ENCODE results near the gene RPS14. TPM values are rescaled to one million over a fixed set of nuclear protein-coding genes. Genes with fewer than 3 reads are reported as not detected.

The RPS14 gene
- total RNA-seq, 1 experiment from 2014 or later: 2,031 TPM

DNA sequence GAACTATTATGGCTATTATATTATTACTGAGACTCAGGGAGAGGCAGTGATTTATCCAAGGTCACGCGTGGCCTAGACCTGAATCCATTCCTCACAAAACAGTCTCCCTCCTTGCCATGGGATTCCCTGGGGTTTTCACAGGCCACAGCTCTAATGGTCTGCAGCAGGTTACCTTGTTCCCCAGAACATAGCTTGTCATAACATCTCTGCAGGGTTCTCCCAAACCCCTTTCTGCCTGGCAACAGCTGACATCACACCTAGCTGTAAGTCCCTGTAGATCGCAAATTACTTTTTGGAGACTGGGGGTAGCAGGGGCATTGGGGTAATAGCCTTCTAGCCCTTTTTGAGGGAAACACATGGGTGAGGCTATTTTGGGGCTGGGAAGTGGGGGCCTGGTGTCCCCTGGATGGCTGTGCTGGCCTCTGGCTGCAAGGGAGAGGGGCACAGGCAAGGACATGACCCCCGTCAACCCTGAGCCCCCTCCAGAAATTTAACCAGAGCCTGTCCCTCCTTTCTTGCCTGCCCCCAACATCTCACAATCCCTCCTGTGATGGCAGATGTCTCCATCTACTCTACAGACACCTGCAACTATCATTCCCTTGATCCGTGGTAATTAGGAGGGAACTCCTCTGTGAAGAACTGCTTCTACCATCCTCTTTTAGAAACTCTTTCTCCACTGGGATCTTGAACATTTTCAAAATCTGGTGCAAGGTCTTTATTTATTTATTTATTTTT lies 38.1 kb downstream of the RPS14 start:
- H3K27ac ChIP-seq (ENCODE audit: low read length): no peak overlapping the region
- CTCF ChIA-PET: no interaction called here
- no peaks in the 10 kb centered on the region for H3K9me2 ChIP-seq (replicated peaks; ENCODE audit: low read length)
- no TSS peak for BruUV-seq (replicated peaks)
- POLR2A ChIA-PET (ENCODE audit: unreplicated experiment): no interaction called here
- DNase-seq (no peak), ATAC-seq (no peak)
- no peaks in the 10 kb centered on the region; the same call in 1 of the 2 replicates for H3K4me1 ChIP-seq (ENCODE audit: insufficient read depth, low read length)
- no peak overlapping the region for H3K4me3 ChIP-seq (ENCODE audit: low read length)
- TF ChIP-seq, protein P1, sequence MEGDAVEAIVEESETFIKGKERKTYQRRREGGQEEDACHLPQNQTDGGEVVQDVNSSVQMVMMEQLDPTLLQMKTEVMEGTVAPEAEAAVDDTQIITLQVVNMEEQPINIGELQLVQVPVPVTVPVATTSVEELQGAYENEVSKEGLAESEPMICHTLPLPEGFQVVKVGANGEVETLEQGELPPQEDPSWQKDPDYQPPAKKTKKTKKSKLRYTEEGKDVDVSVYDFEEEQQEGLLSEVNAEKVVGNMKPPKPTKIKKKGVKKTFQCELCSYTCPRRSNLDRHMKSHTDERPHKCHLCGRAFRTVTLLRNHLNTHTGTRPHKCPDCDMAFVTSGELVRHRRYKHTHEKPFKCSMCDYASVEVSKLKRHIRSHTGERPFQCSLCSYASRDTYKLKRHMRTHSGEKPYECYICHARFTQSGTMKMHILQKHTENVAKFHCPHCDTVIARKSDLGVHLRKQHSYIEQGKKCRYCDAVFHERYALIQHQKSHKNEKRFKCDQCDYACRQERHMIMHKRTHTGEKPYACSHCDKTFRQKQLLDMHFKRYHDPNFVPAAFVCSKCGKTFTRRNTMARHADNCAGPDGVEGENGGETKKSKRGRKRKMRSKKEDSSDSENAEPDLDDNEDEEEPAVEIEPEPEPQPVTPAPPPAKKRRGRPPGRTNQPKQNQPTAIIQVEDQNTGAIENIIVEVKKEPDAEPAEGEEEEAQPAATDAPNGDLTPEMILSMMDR (conservative IDR thresholded peaks at IDR 0.05; ENCODE audit: low read depth, low read length): no peak
- TF ChIP-seq EZH2phosphoT487 (IDR thresholded peaks at IDR 0.05; ENCODE audit: borderline replicate concordance, low read length) (no peak), EZH2 (IDR thresholded peaks at IDR 0.05; ENCODE audit: low read length, unreplicated experiment) (no peak)
- H2AFZ ChIP-seq (ENCODE audit: low read length): no peak overlapping the region
- no peak overlapping the region for H3K4me2 ChIP-seq (ENCODE audit: low read length)
- intact Hi-C loops (cut with micrococcal nuclease): no loop called here
- H3K27me3 ChIP-seq (ENCODE audit: low read length): no peaks in the 10 kb centered on the region
- H3K9ac ChIP-seq (ENCODE audit: low read length): no peak overlapping the region
- no peaks in the 10 kb centered on the region for H3K79me2 ChIP-seq (ENCODE audit: low read length)
- H3K9me3 ChIP-seq (ENCODE audit: low read length): no peaks in the 10 kb centered on the region
- no peaks in the 10 kb centered on the region for H3F3A ChIP-seq (ENCODE audit: low read length, unreplicated experiment)
- no peaks in the 10 kb centered on the region for H4K20me1 ChIP-seq (ENCODE audit: low read length)
- H3K36me3 ChIP-seq (ENCODE audit: low read depth, low read length): no peaks in the 10 kb centered on the region

GRCh38 chr5:150410524-150411244 lies 38.9 kb downstream of the RPS14 start:
- Histone ChIP-seq H2AFZ (ENCODE audit: low read length) (no peak overlapping the region), H3K27me3 (ENCODE audit: low read length) (no peaks in the 10 kb centered on the region), H3K36me3 (ENCODE audit: low read depth, low read length) (no peaks in the 10 kb centered on the region), H3K9me2 (replicated peaks; ENCODE audit: low read length) (no peaks in the 10 kb centered on the region), H3K4me2 (ENCODE audit: low read length) (no peak overlapping the region), H3F3A (ENCODE audit: low read length, unreplicated experiment) (no peaks in the 10 kb centered on the region), H3K9ac (ENCODE audit: low read length) (no peak overlapping the region), H3K79me2 (ENCODE audit: low read length) (no peaks in the 10 kb centered on the region), H3K27ac (ENCODE audit: low read length) (no peak overlapping the region), H4K20me1 (ENCODE audit: low read length) (no peaks in the 10 kb centered on the region), H3K4me1 (ENCODE audit: insufficient read depth, low read length) (no peaks in the 10 kb centered on the region; the same call in 1 of the 2 replicates), H3K4me3 (ENCODE audit: low read length) (no peak overlapping the region), H3K9me3 (ENCODE audit: low read length) (no peaks in the 10 kb centered on the region)
- peak; percentile 64 for DNase-seq
- POLR2A ChIA-PET (ENCODE audit: unreplicated experiment): interaction anchor here (0.6 kb wide), 1 partner anchor 290 kb away, joined by 13 read pairs; no protein-coding TSS in a partner anchor
- TF ChIP-seq EZH2phosphoT487 (IDR thresholded peaks at IDR 0.05; ENCODE audit: borderline replicate concordance, low read length): no peak
- no peak for TF ChIP-seq EZH2 (IDR thresholded peaks at IDR 0.05; ENCODE audit: low read length, unreplicated experiment)
- intact Hi-C loops (cut with micrococcal nuclease): no loop called here
- BruUV-seq (replicated peaks): no TSS peak
- peak; percentile 67 for ATAC-seq
- CTCF ChIA-PET: interaction anchor here (0.6 kb wide), 4 partner anchors 24 to 577 kb away, joined by 3 to 4 read pairs (median 4); no protein-coding TSS in a partner anchor

DNA sequence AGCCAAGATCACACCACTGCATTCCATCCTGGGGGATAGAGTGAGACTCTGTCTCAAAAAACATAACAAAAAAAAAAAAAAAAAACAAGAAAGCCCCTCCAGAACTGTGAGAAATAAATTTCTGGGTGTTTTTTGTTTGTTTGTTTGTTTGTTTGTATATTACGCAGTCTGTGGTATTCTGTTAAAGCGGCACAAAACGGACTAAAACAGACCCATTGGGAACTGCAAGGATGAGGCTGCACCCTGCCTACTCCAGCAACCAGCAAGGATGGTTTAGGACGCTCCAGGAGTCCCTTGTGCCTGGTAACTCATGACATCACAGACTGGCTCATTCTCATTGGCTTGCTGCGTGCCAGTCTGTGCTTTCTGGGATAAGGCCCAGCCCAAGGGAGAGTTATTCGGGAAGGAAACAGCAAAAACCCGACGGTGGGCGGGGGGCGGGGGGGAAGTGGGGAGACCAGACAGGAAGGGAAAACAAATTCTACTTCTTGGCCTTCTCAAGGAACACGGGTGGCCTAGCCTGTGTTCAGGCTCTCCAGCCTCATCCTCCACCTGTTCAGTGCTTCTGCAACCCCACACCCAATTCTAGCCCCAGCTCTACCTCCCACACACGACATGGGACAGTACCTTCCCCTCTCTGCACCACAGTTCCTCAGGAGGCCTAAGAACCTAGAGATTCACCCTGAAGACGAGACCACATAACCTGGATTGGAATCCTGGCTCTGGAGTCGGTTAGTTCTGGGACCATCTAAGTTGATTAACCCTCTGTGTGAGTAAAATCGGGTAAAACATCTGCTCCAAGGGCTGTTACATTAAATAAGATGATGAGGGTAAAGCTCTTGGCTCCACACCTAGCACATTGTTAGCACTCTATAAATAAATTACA lies 39.7 kb downstream of the RPS14 start:
- intact Hi-C loops (cut with micrococcal nuclease): no loop called here
- H3K4me1 ChIP-seq (ENCODE audit: insufficient read depth, low read length): no peaks in the 10 kb centered on the region; the same call in 1 of the 2 replicates
- H3K36me3 ChIP-seq (ENCODE audit: low read depth, low read length): no peaks in the 10 kb centered on the region
- no peak overlapping the region for H3K4me3 ChIP-seq (ENCODE audit: low read length)
- no peaks in the 10 kb centered on the region for H3K9me3 ChIP-seq (ENCODE audit: low read length)
- no peak overlapping the region for H3K27ac ChIP-seq (ENCODE audit: low read length)
- H3K9me2 ChIP-seq (replicated peaks; ENCODE audit: low read length): no peaks in the 10 kb centered on the region
- DNase-seq (peak; percentile 93), ATAC-seq (peak; percentile 99)
- ChIA-PET CTCF (no interaction called here), POLR2A (ENCODE audit: unreplicated experiment) (no interaction called here)
- no peak overlapping the region for H3K9ac ChIP-seq (ENCODE audit: low read length)
- BruUV-seq (replicated peaks): no TSS peak
- no peaks in the 10 kb centered on the region for H3K27me3 ChIP-seq (ENCODE audit: low read length)
- H2AFZ ChIP-seq (ENCODE audit: low read length): peak overlapping the region; percentile 40
- H3K4me2 ChIP-seq (ENCODE audit: low read length): peak overlapping the region; percentile 47
- TF ChIP-seq, protein P1 (conservative IDR thresholded peaks at IDR 0.05; ENCODE audit: low read depth, low read length): no peak
- TF ChIP-seq EZH2phosphoT487 (IDR thresholded peaks at IDR 0.05; ENCODE audit: borderline replicate concordance, low read length): no peak
- TF ChIP-seq EZH2 (IDR thresholded peaks at IDR 0.05; ENCODE audit: low read length, unreplicated experiment): no peak
- H3K79me2 ChIP-seq (ENCODE audit: low read length): no peaks in the 10 kb centered on the region
- H4K20me1 ChIP-seq (ENCODE audit: low read length): no peaks in the 10 kb centered on the region
- H3F3A ChIP-seq (ENCODE audit: low read length, unreplicated experiment): no peaks in the 10 kb centered on the region

Measured in PC-3 (cell line).